COLO668 (cell line): Measurements from ENCODE around the gene LMX1A.

ENCODE experiments used
- DNase-seq: peaks from one replicate; lab custom pipeline; 2025; ENCODE audit not compliant: unreplicated experiment; lab: John Stamatoyannopoulos, UW

The LMX1A gene

GRCh38 chr1:165169028-165169427, 187.5 kb downstream of the LMX1A start:
- DNase-seq: no peak

GRCh38 chr1:165168467-165168866, 188.0 kb downstream of the LMX1A start:
- no peak for DNase-seq

GRCh38 chr1:165162671-165163241, 193.8 kb downstream of the LMX1A start:
- peak; percentile 69 for DNase-seq

DNA sequence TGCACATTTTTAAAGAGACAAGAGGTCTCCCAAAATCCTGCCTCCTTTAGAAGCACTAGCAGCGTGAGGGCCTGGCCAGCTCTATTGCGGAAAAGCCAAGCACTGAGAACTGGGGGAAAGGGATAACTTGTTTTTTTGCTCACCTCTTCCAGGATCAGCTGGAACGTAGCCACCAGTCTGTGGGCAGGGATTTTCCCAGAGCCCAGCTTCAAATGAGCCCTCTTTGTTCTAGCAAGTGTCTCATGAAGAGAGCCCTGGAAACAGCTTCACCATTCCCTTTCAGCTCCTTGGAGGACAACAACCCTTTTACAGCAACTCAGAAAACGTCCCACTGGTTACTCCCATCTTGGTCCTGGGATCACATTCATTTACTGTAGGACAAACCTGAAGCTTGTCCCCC, 195.4 kb downstream of the LMX1A start:
- DNase-seq: no peak

DNA sequence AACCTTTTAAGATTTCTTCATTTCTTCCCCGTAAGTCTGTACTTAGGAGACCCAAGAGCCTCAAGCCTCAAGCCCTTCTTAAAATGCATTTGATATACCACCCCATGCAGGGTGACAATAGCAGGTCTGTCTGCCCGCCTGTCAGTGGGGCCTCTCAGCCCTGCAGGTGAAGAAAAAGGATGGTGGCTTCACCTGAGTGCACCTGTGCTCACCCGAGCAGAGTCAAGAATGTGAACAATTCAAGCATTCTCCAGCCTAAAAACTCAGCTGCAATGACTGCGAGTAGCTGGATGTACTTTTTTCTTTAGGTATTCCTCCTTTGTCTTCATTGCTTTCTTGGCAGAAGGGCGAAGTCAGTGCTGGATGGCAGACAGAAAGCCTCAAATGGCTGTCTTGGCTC, 203.3 kb downstream of the LMX1A start:
- DNase-seq: no peak

DNA sequence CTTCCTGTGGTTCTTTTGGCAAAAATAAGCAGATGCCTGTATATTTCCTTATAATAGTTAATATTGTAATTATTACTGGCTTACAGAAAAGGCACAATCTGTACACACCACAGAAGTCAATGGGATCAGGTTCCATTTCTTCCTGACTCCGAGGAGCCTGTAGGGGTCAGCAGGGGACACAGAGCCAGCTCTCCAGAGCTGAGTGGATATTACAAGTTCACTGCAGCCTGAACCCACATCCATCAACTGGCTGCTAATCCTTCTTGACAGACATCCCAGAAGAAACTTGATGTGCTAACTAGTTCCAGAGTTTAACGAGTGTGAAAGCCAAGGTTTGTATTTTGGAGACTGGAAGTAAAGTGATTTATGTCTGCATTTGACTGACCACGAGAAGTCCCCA, 203.8 kb downstream of the LMX1A start:
- peak; percentile 36 for DNase-seq

DNA sequence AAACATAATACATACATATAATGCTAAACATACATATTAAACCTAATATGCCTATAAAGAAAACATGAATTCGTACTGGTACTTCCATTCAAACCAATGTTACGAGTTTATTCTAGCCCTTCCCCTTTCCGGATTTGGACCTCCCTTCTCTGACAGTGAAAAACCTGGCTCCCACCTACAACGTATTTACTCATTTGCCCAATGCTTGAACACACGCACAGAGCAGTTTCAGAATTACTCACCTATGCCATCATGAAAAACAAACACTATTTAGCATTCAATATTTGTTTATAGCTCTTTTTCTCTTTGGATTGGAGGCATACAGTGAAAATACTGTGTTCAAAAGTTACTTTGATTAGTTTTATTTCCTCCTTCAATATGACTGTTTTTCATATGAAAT, 204.4 kb downstream of the LMX1A start:
- no peak for DNase-seq
